Common myeloid progenitor, CD34-positive (primary cell): ENCODE results near the gene VSIG4.

ENCODE experiments used
- CTCF ChIA-PET: fragments of 350-600 bp; sonication (Branson Sonifier 250); formaldehyde crosslinking; loops from one replicate; lab custom pipeline; 2021; ENCODE audit warnings: antibody characterized with exemption; lab: Charles Lee
- POLR2A ChIA-PET: fragments of 350-600 bp; sonication (Branson Sonifier 250); formaldehyde crosslinking; loops from one replicate; lab custom pipeline; 2021; ENCODE audit warnings: antibody characterized with exemption; lab: Charles Lee
- DNase-seq, 3 donors: peaks; one replicate each; pipeline versions ENCODE4 v3.0.0 to v3.0.0-alpha.2; 2013
- H3K27ac ChIP-seq, 2 experiments: 1 replicate in 1 of 2; 2 replicates in 1 of 2; pipeline ENCODE4 v1.7.0; 2013; ENCODE audit warnings: inconsistent platforms in 2 of 2, low read length in 2 of 2, mild to moderate bottlenecking in 2 of 2, low read depth in 1 of 2, moderate library complexity in 1 of 2; ENCODE audit not compliant: severe bottlenecking in 2 of 2, insufficient read depth in 1 of 2, poor library complexity in 1 of 2
- H3K27me3 ChIP-seq, 5 experiments: replicated peaks in 2 of 5; 1 replicate in 3 of 5; 2 replicates in 2 of 5; pipeline versions ENCODE4 v1.6.1 to v1.7.0; 2013; ENCODE audit warnings: low read length in 4 of 5, mild to moderate bottlenecking in 2 of 5, moderate library complexity in 2 of 5, inconsistent platforms in 1 of 5; ENCODE audit not compliant: insufficient read depth in 5 of 5, control insufficient read depth in 4 of 5
- H3K36me3 ChIP-seq, 4 experiments: 1 replicate in 2 of 4; 2 replicates in 2 of 4; pipeline versions ENCODE4 v1.6.1 to v1.7.0; 2013; ENCODE audit warnings: low read length in 3 of 4, control low read depth in 1 of 4, mild to moderate bottlenecking in 1 of 4; ENCODE audit not compliant: control insufficient read depth in 4 of 4, insufficient read depth in 4 of 4
- H3K4me1 ChIP-seq, 4 experiments: 1 replicate in 3 of 4; 2 replicates in 1 of 4; pipeline versions ENCODE4 v1.6.1 to v1.7.1; 2013; ENCODE audit warnings: low read length in 3 of 4, mild to moderate bottlenecking in 3 of 4, control low read depth in 1 of 4, inconsistent platforms in 1 of 4, moderate library complexity in 1 of 4; ENCODE audit not compliant: control insufficient read depth in 4 of 4, insufficient read depth in 4 of 4; ENCODE audit errors: control extremely low read depth in 1 of 4
- H3K4me3 ChIP-seq, 7 experiments: 1 replicate in 4 of 7; 2 replicates in 3 of 7; pipeline versions ENCODE4 v1.5.1 to v1.7.0; 2013; ENCODE audit warnings: mild to moderate bottlenecking in 7 of 7, low read length in 6 of 7, moderate library complexity in 6 of 7, inconsistent platforms in 2 of 7, low read depth in 2 of 7, control low read depth in 1 of 7; ENCODE audit not compliant: insufficient read depth in 4 of 7, control insufficient read depth in 1 of 7; ENCODE audit errors: extremely low read depth in 1 of 7
- H3K9me3 ChIP-seq, 5 experiments: 1 replicate in 4 of 5; 2 replicates in 1 of 5; pipeline versions ENCODE4 v1.6.1 to v1.7.1; 2013; ENCODE audit warnings: low read length in 4 of 5, mild to moderate bottlenecking in 2 of 5, inconsistent platforms in 1 of 5, low read depth in 1 of 5, moderate library complexity in 1 of 5; ENCODE audit not compliant: control insufficient read depth in 4 of 5, insufficient read depth in 2 of 5; ENCODE audit errors: control extremely low read depth in 1 of 5
- WGBS: methylation state at CpG from one replicate; pipeline ENCODE4 v1.1.5; 2013; ENCODE audit not compliant: insufficient coverage; 5-methylcytosine and 5-hydroxymethylcytosine counted together

The VSIG4 gene

DNA sequence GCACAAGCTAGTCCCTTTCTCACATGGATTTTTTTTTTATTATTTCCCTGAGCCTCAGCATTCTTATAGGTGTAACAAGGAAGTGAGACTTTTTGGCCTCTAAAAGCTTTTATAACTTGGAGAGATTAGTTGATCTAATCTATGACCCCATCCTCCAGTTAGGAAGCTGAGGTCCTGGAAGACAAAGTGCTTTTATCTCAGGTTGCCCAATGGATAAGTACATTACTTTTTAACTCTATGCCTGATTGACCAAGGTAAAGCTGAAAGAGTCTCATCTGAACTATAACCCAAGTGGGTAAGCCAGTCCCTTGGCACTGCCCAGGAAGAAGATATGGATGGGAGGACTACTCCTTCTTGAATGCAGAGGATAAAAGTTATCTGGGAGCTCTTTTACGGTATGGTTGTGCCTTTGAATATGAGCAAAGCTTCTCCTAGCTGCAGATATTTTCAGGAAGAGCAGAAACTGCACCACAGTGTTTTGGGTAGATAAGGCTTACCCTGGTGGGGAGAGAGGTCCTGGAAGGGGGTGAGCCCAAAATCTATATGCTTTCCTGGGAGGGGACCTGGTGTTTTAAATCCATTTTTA is 40.2 kb downstream of the VSIG4 start:
- Histone ChIP-seq H3K9me3 (no peaks in the 10 kb centered on the region), H3K4me3 (peak overlapping the region in 3 of 7 experiments; percentile 7 to 38 (median 29)), H3K27ac (peak overlapping the region; percentile 29 to 90), H3K4me1 (peaks cover 52 to 93% (median 77%) of the 10 kb centered on the region in 4 experiments), H3K36me3 (no peaks in the 10 kb centered on the region), H3K27me3 (no peaks in the 10 kb centered on the region)
- ChIA-PET POLR2A (interaction anchor here (0.6 to 9.3 kb wide), 2 partner anchors 9 to 16 kb away, joined by 5 to 76 read pairs; no protein-coding TSS in a partner anchor), CTCF (interaction anchor here (0.8 to 7.4 kb wide), 6 partner anchors 9 to 296 kb away, joined by 3 to 52 read pairs (median 8); no protein-coding TSS in a partner anchor)
- peak in 1 of 3 donors; percentile 37 for DNase-seq
- 0% methylated on average over 1 of the region's 1 CpG for WGBS

DNA sequence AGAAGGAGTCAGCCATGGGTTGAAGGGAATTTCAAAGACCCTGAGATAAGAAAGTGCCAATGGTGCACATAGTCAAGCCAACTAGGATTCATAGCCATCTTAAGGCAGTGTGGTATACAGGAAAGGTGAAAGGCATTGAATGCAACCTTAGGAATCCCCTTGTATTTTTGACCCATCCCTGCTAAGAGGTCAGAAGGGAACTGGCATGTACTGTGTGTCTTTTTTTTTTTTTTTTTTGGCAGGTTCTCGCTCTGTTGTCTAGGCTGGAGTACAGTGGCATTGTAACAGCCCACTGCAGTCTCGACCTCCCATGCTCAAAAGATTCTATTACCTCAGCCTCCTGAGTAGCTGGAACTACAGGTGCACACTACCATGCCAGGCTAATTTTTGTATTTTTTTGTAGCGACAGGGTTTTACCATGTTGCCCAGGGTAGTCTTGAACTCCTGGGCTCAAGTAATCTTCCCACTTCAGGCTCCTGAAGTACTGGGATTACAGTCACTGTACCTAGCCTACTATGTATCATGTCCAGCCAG is 40.8 kb downstream of the VSIG4 start:
- Histone ChIP-seq H3K4me3 (peak overlapping the region in 1 of 7 experiments; percentile 2), H3K4me1 (peaks cover 48 to 93% (median 72%) of the 10 kb centered on the region in 4 experiments), H3K9me3 (no peaks in the 10 kb centered on the region), H3K27ac (peak overlapping the region in 1 of 2 experiments; percentile 90), H3K27me3 (no peaks in the 10 kb centered on the region), H3K36me3 (no peaks in the 10 kb centered on the region)
- ChIA-PET POLR2A (interaction anchor here (0.6 to 9.3 kb wide), 3 partner anchors 9 to 16 kb away, joined by 3 to 76 read pairs (median 5); no protein-coding TSS in a partner anchor), CTCF (interaction anchor here (0.8 to 7.4 kb wide), 7 partner anchors 9 to 295 kb away, joined by 3 to 52 read pairs (median 6); no protein-coding TSS in a partner anchor)
- no peak for DNase-seq
- no CpG with 5 or more reads among the region's 3 CpGs for WGBS

DNA sequence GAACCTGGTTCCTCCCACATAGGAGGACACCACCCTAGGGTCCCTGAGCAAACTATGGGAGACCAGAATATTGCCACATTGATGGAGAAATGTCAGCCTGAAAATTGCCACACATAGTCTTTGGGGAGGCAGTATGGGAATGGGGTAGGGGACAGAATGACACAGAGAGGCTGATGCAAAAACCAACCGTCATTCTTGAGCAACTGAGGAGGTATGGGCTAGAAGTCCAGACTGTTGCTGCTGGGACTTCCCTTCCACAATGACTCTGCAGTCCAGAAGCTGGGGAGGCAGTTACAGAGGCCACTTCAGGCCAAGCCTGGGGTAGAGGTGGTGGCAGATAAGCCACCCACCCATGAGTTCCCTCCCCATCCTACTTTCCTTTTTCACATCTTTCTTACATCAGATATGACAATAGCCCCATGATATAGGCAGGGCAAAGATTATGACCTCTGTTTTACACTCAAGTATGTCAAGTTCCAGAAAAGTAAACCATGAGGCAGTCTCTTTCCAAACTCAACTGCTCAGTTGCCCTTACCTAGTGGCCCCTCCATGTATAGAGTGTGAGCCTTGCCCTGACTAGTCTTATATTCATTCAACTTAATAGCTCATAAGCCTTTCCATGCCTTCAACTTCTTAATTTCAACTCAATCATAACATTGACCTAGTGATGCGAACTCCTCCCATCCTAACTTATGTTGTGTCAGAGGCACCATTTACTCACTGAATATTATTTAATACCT is 41.7 kb downstream of the VSIG4 start:
- WGBS: 57% methylated on average over 2 of the region's 2 CpGs
- POLR2A ChIA-PET: interaction anchor here (1.3 to 9.3 kb wide), 2 partner anchors 11 to 17 kb away, joined by 3 to 76 read pairs; no protein-coding TSS in a partner anchor
- peaks cover 41 to 89% (median 64%) of the 10 kb centered on the region in 4 experiments for H3K4me1 ChIP-seq
- no peaks in the 10 kb centered on the region for H3K36me3 ChIP-seq
- H3K27me3 ChIP-seq: no peaks in the 10 kb centered on the region
- DNase-seq: peak; percentile 55 to 94 (median 92)
- no peaks in the 10 kb centered on the region for H3K9me3 ChIP-seq
- CTCF ChIA-PET: interaction anchor here (0.7 to 7.4 kb wide), 7 partner anchors 8 to 294 kb away, joined by 3 to 52 read pairs (median 6); no protein-coding TSS in a partner anchor
- peak overlapping the region in 1 of 7 experiments; percentile 28 for H3K4me3 ChIP-seq
- H3K27ac ChIP-seq: peak overlapping the region; percentile 60 to 90

DNA sequence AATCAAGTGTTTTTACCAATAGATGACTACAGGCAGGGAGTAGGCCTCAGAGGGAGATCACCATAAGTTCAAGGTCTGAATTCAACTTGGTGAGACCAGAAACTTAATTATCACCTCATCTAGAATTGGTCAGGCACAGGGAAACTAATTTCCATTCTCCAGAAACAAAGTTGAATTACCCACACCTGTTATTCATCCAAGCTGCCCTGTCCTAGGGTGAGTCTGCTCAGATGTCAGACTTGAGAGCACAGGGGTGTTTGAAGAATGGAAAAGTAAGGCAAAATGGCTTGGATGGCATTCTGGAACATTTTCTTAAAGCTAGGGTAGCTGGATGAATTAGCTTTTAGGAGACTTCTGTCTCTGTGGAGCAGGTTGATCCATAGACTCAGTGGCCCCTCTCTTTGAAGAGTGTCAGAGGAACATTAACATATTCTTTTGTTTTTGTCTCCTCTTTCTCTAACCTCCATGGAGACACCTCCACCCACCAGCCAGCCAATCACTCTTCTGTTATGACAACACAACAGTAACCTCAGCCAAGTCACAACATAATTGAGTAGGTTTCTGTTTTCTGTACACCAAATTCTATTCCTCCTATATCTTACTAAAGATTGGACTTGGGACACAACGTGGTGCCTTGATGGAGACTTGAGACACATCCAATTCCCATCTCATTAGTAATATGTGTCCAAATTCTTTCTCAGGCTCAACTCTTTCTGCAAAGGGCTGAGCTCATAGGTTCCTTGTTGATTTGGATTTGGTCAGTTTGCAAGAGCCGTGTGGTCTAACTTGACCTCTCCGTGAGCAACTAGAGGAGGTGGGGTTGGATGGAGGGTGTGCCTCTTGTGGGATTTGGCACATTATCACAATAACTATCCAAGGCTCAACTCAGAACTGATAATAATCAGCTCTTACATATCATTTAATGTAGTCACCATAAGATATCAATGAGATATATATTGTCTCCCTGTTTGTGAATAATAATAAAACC is 45.1 kb downstream of the VSIG4 start:
- ChIA-PET CTCF (interaction anchor here (1.0 to 1.3 kb wide), 2 partner anchors 11 to 249 kb away, joined by 3 to 5 read pairs; no protein-coding TSS in a partner anchor), POLR2A (interaction anchor here (9.3 kb wide), 1 partner anchor 20 kb away, joined by 76 read pairs; no protein-coding TSS in a partner anchor)
- Histone ChIP-seq H3K4me1 (peaks cover 18 to 65% (median 41%) of the 10 kb centered on the region in 4 experiments), H3K27ac (peak overlapping the region in 1 of 2 experiments; percentile 4), H3K27me3 (no peaks in the 10 kb centered on the region), H3K4me3 (no peak overlapping the region), H3K9me3 (no peaks in the 10 kb centered on the region), H3K36me3 (no peaks in the 10 kb centered on the region)
- DNase-seq: no peak
- WGBS: 100% methylated on average over 1 of the region's 3 CpGs

DNA sequence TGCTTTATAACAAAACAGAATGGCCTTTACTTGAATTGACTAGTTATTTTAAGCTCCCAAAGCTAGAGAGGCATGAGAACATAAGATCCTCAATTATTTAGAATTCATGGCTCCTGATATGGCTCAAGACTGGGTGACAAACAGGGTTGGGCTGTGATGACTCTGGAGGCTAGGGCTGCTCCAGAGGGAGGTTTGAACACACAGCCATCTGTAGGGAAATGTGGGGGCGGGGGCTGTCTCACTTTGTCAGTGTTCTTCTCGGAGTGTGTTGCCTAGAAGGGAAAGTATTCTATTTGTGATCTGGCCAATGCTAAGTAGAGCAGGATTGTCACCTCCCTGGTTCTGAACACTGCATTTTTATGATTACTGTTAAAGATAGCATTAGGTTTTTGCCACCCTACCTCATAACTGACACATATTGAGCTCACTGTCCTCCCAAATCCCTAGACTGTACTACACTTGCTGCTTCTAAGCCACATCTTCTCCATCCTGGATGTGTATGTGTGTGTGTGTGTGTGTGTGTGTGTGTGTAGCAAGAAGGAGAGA is 45.9 kb downstream of the VSIG4 start:
- Histone ChIP-seq H3K27me3 (no peaks in the 10 kb centered on the region), H3K4me3 (no peak overlapping the region), H3K9me3 (no peaks in the 10 kb centered on the region), H3K4me1 (peaks cover 15 to 59% (median 37%) of the 10 kb centered on the region in 4 experiments), H3K27ac (no peak overlapping the region), H3K36me3 (no peaks in the 10 kb centered on the region)
- ChIA-PET CTCF (interaction anchor here (1.0 kb wide), 1 partner anchor 12 kb away, joined by 3 read pairs; no protein-coding TSS in a partner anchor), POLR2A (no interaction called here)
- WGBS: 100% methylated on average over 1 of the region's 2 CpGs
- no peak for DNase-seq

DNA sequence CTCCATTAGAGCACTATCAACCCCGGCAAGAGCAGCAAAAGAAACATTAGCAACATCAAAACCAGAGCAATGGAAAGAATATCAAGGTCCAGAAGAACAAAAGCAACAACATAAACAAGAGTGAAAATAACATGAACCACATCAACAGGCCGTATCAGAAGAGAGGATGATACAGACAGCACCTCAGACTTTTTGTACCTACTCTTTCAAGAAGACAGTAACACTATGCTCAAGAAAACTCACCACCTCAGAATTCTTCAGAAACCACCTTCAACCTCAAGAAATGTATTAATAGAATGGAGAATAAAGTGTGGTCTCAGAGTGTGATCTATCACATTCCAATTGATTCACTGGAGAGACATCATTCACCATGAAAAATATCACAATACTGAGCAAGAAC is 46.5 kb downstream of the VSIG4 start:
- Histone ChIP-seq H3K36me3 (no peaks in the 10 kb centered on the region), H3K4me3 (no peak overlapping the region), H3K27ac (no peak overlapping the region), H3K4me1 (peaks cover 10 to 57% (median 35%) of the 10 kb centered on the region in 4 experiments), H3K27me3 (no peaks in the 10 kb centered on the region), H3K9me3 (no peaks in the 10 kb centered on the region)
- no peak for DNase-seq
- POLR2A ChIA-PET: no interaction called here
- CTCF ChIA-PET: interaction anchor here (1.1 kb wide), 1 partner anchor 22 kb away, joined by 3 read pairs; no protein-coding TSS in a partner anchor
- WGBS: 100% methylated on average over 2 of the region's 2 CpGs
